ENCODE measurements around the gene NUP43. TPM values are rescaled to one million over a fixed set of nuclear protein-coding genes. Genes with fewer than 3 reads are reported as not detected.

NUP43 gene
- total and polyA plus RNA-seq, 8 donors, result 28.7 to 49.6 (median 44.7) TPM

- no peak for ATAC-seq
- no peaks in the 10 kb centered on the region for H3K9me3 ChIP-seq
- no peak for DNase-seq
- intact Hi-C loops (cut with DNase I), result no loop called here
- no peak overlapping the region for H3K4me3 ChIP-seq
- peaks cover 0 to 78% of the 10 kb centered on the region in 2 donors for H3K36me3 ChIP-seq
- H3K4me1 ChIP-seq, result peaks cover 0 to 36% of the 10 kb centered on the region in 2 donors
- peak overlapping the region; percentile 20 to 88 for H3K27ac ChIP-seq
- H3K27me3 ChIP-seq, result no peaks in the 10 kb centered on the region
- TF ChIP-seq CTCF (IDR thresholded peaks at IDR 0.05), result no peak
Observed at GRCh38 chr6:149728499-149729234, 17.7 kb downstream of the NUP43 start.

GRCh38 chr6:149727793-149728498 is 18.4 kb downstream of the NUP43 start:
- Histone ChIP-seq H3K27ac (peak overlapping the region; percentile 20 to 88), H3K36me3 (peaks cover 0 to 73% of the 10 kb centered on the region in 2 donors), H3K4me1 (peaks cover 0 to 39% of the 10 kb centered on the region in 2 donors), H3K4me3 (no peak overlapping the region), H3K27me3 (no peaks in the 10 kb centered on the region), H3K9me3 (no peaks in the 10 kb centered on the region)
- TF ChIP-seq CTCF (IDR thresholded peaks at IDR 0.05), result no peak
- peak; percentile 32 for ATAC-seq
- no peak for DNase-seq
- intact Hi-C loops (cut with DNase I), result no loop called here

- Histone ChIP-seq H3K27me3 (no peaks in the 10 kb centered on the region), H3K4me1 (peaks cover 0 to 39% of the 10 kb centered on the region in 2 donors), H3K4me3 (no peak overlapping the region), H3K9me3 (no peaks in the 10 kb centered on the region), H3K27ac (no peak overlapping the region), H3K36me3 (peaks cover 0 to 54% of the 10 kb centered on the region in 2 donors)
- DNase-seq (no peak), ATAC-seq (no peak)
- TF ChIP-seq CTCF (IDR thresholded peaks at IDR 0.05), result no peak
- intact Hi-C loops (cut with DNase I), result no loop called here
Observed at GRCh38 chr6:149725785-149726184, 20.5 kb downstream of the NUP43 start.

GRCh38 chr6:149723771-149724417 is 22.4 kb downstream of the NUP43 start:
- intact Hi-C loops (cut with DNase I), result no loop called here
- no peaks in the 10 kb centered on the region for H3K9me3 ChIP-seq
- H3K36me3 ChIP-seq, result peaks cover 0 to 35% of the 10 kb centered on the region in 2 donors
- peaks cover 0 to 24% of the 10 kb centered on the region in 2 donors for H3K4me1 ChIP-seq
- ATAC-seq (peak; percentile 96), DNase-seq (peak in 1 of 4 donors; percentile 40)
- H3K27me3 ChIP-seq, result no peaks in the 10 kb centered on the region
- no peak overlapping the region for H3K27ac ChIP-seq
- TF ChIP-seq CTCF (IDR thresholded peaks at IDR 0.05), result peak; percentile 49 to 67
- H3K4me3 ChIP-seq, result no peak overlapping the region

- intact Hi-C loops (cut with DNase I), result no loop called here
- TF ChIP-seq CTCF (IDR thresholded peaks at IDR 0.05), result no peak
- H3K27ac ChIP-seq, result no peak overlapping the region
Observed at GRCh38 chr6:149723262-149723661, 23.1 kb downstream of the NUP43 start.

More at GRCh38 chr6:149723262-149723661, 23.1 kb downstream of the NUP43 start:
- Histone ChIP-seq H3K4me1 (peaks cover 0 to 22% of the 10 kb centered on the region in 2 donors), H3K27me3 (no peaks in the 10 kb centered on the region), H3K4me3 (no peak overlapping the region), H3K36me3 (peaks cover 0 to 29% of the 10 kb centered on the region in 2 donors), H3K9me3 (no peaks in the 10 kb centered on the region)
- DNase-seq (no peak), ATAC-seq (no peak)

All from left lung (tissue), 10 donors.